NCI-H2196 treated with DMSO at 0.1 percent for 48 hours (cell line): ENCODE measurements around the gene ATP6V1B1.

Source experiments
- DNase-seq: peaks from one replicate; lab custom pipeline; 2025; ENCODE audit not compliant: unreplicated experiment; lab: John Stamatoyannopoulos, UW

Gene ATP6V1B1

GRCh38 chr2:70926042-70926441, 9.7 kb upstream of the ATP6V1B1 start:
- no peak for DNase-seq

GRCh38 chr2:70927138-70927537, 8.6 kb upstream of the ATP6V1B1 start:
- DNase-seq, result no peak

GRCh38 chr2:70927641-70928040, 8.1 kb upstream of the ATP6V1B1 start:
- DNase-seq, result no peak

- DNase-seq, result no peak
Measured at GRCh38 chr2:70928366-70928765, 7.3 kb upstream of the ATP6V1B1 start.

GRCh38 chr2:70930371-70931329, 5.0 kb upstream of the ATP6V1B1 start:
- DNase-seq, result no peak

GRCh38 chr2:70931376-70932000, 4.2 kb upstream of the ATP6V1B1 start:
- no peak for DNase-seq

GRCh38 chr2:70932631-70933230, 3.0 kb upstream of the ATP6V1B1 start:
- DNase-seq, result no peak

- no peak for DNase-seq
Measured at GRCh38 chr2:70934981-70935380, 719 bp upstream of the ATP6V1B1 start.

GRCh38 chr2:70936165-70936978, 672 bp downstream of the ATP6V1B1 start:
- no peak for DNase-seq

- no peak for DNase-seq
Measured at GRCh38 chr2:70936979-70937811, 1.5 kb downstream of the ATP6V1B1 start.

- no peak for DNase-seq
Measured at GRCh38 chr2:70937866-70938585, 2.3 kb downstream of the ATP6V1B1 start.

- DNase-seq, result no peak
Measured at GRCh38 chr2:70938586-70938950, 2.9 kb downstream of the ATP6V1B1 start.

GRCh38 chr2:70939001-70939838, 3.5 kb downstream of the ATP6V1B1 start:
- no peak for DNase-seq

GRCh38 chr2:70939839-70940580, 4.3 kb downstream of the ATP6V1B1 start:
- no peak for DNase-seq

- no peak for DNase-seq
Measured at GRCh38 chr2:70941186-70941585, 5.5 kb downstream of the ATP6V1B1 start.

- DNase-seq, result no peak
Measured at GRCh38 chr2:70941701-70942100, 6.0 kb downstream of the ATP6V1B1 start.

- DNase-seq, result no peak
Measured at GRCh38 chr2:70942396-70943204, 6.9 kb downstream of the ATP6V1B1 start.
